ENCODE measurements around the gene SMPD3. TPM values are rescaled to one million over a fixed set of nuclear protein-coding genes. Genes with fewer than 3 reads are reported as not detected.

SMPD3 gene
- total and polyA plus RNA-seq, 2 donors (not counting 3 experiments of a cell fraction or from before 2014, with no cell fraction given), result not detected

DNA sequence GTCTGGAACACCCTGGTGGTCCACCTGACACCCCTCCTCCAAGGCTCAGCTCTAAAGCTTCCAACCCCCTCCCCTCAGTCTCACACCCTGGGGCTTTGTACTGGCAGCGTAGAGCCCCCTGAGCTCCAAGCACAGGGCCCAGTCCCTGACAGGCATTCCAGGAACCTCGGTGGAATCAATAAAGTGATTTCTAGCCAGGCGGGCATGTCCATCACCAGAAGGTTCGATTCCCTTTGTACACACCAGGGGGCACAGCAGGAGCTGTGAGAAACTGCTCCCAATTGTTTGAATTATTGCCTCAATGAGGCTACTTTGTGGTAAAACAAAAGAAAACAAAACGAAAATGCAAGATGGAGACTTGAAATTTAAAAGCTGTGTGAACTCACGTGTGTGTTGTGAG, 51.8 kb downstream of the SMPD3 start:
- Histone ChIP-seq H3K79me2 (ENCODE audit: control insufficient read depth, insufficient read depth, low read length) (no peaks in the 10 kb centered on the region), H3K4me3 (replicated peaks in 1 of 3; ENCODE audit: insufficient read depth in 1 of 3, low read depth in 1 of 3, low read length in 3 of 3) (no peak overlapping the region), H3K4me2 (ENCODE audit: insufficient read depth, low read length) (no peak overlapping the region), H4K20me1 (replicated peaks; ENCODE audit: control insufficient read depth, extremely low read depth, insufficient read depth, low read length) (no peaks in the 10 kb centered on the region), H3K9me3 (replicated peaks; ENCODE audit: control insufficient read depth, insufficient read depth, low read length) (no peaks in the 10 kb centered on the region), H3K4me1 (ENCODE audit: control insufficient read depth, extremely low read depth, insufficient read depth, low read length) (no peaks in the 10 kb centered on the region), H3K36me3 (ENCODE audit: control insufficient read depth in 2 of 2, extremely low read depth in 1 of 2, insufficient read depth in 2 of 2, low read length in 2 of 2) (no peaks in the 10 kb centered on the region), H2AFZ (ENCODE audit: low read depth, low read length) (no peak overlapping the region), H3K27me3 (ENCODE audit: control insufficient read depth in 2 of 2, insufficient read depth in 2 of 2, low read length in 2 of 2) (peaks cover 6 to 8% of the 10 kb centered on the region in 2 experiments), H3K27ac (ENCODE audit: insufficient read depth, low read depth, low read length) (no peak overlapping the region), H3K9me1 (replicated peaks; ENCODE audit: control insufficient read depth, extremely low read depth, insufficient read depth, low read length) (no peaks in the 10 kb centered on the region), H3K9ac (replicated peaks; ENCODE audit: extremely low read depth, insufficient read depth, low read length) (no peak overlapping the region)
- ChIA-PET POLR2A (no interaction called here), CTCF (interaction anchor here (0.6 to 5.1 kb wide), 22 partner anchors 10 to 135 kb away, joined by 3 to 44 read pairs (median 4); no protein-coding TSS in a partner anchor)
- dilution Hi-C loops (cut with MboI; ENCODE audit: extremely low pct_ligation_motif_present, low sequenced_read_pairs) (no loop called here), intact Hi-C loops (cut with micrococcal nuclease) (loop anchor here (1.0 kb wide), 1 partner anchor 114 kb away; no protein-coding TSS in a partner anchor)
- DNase-seq (ENCODE audit: low read depth, low spot score), result peak; percentile 43
- TF ChIP-seq, protein P1, sequence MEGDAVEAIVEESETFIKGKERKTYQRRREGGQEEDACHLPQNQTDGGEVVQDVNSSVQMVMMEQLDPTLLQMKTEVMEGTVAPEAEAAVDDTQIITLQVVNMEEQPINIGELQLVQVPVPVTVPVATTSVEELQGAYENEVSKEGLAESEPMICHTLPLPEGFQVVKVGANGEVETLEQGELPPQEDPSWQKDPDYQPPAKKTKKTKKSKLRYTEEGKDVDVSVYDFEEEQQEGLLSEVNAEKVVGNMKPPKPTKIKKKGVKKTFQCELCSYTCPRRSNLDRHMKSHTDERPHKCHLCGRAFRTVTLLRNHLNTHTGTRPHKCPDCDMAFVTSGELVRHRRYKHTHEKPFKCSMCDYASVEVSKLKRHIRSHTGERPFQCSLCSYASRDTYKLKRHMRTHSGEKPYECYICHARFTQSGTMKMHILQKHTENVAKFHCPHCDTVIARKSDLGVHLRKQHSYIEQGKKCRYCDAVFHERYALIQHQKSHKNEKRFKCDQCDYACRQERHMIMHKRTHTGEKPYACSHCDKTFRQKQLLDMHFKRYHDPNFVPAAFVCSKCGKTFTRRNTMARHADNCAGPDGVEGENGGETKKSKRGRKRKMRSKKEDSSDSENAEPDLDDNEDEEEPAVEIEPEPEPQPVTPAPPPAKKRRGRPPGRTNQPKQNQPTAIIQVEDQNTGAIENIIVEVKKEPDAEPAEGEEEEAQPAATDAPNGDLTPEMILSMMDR (IDR thresholded peaks at IDR 0.05; ENCODE audit: extremely low read depth in 1 of 2, insufficient read depth in 1 of 2, low read depth in 1 of 2, low read length in 2 of 2), result peak; percentile 57 to 70
- TF ChIP-seq POLR2AphosphoS5 (IDR thresholded peaks at IDR 0.05; ENCODE audit: insufficient read depth, low read depth, low read length) (no peak), GATA2 (IDR thresholded peaks at IDR 0.05; ENCODE audit: insufficient read depth, insufficient read length, low read depth, low read length) (no peak)
- TF ChIP-seq, protein P2, sequence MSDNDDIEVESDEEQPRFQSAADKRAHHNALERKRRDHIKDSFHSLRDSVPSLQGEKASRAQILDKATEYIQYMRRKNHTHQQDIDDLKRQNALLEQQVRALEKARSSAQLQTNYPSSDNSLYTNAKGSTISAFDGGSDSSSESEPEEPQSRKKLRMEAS (IDR thresholded peaks at IDR 0.05; ENCODE audit: insufficient read depth, insufficient read length), result no peak
- FAIRE-seq, result peak; percentile 85
- no TSS peak for BruUV-seq (replicated peaks)

DNA sequence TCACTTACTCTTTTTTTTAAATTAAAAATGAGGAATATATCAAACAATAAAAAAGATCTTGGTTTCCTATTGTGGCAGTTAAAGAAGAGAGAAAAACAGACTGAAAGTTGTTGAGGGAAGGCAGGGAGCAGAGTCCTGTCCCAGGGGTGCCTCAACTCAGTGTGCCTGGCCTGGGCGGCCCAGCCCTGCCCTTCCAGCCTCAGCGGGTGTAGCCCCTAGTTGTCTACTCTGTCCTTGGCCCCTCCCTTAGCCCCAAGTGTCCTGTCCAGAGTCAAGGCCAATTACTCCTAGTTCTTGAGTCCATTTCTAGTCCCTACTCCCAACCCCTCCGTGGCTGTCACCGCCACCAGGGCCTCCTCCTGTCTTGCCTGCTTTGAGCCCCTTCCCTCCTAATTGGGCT, 52.5 kb downstream of the SMPD3 start:
- intact Hi-C loops (cut with micrococcal nuclease) (loop anchor here (1.0 kb wide), 1 partner anchor 114 kb away; no protein-coding TSS in a partner anchor), dilution Hi-C loops (cut with MboI; ENCODE audit: extremely low pct_ligation_motif_present, low sequenced_read_pairs) (no loop called here)
- no peak overlapping the region for H3K4me3 ChIP-seq (replicated peaks in 1 of 3; ENCODE audit: insufficient read depth in 1 of 3, low read depth in 1 of 3, low read length in 3 of 3)
- DNase-seq (ENCODE audit: low read depth, low spot score), result no peak
- POLR2A ChIA-PET, result no interaction called here
- H3K79me2 ChIP-seq (ENCODE audit: control insufficient read depth, insufficient read depth, low read length), result no peaks in the 10 kb centered on the region
- H2AFZ ChIP-seq (ENCODE audit: low read depth, low read length), result no peak overlapping the region
- no peak overlapping the region for H3K4me2 ChIP-seq (ENCODE audit: insufficient read depth, low read length)
- no peak overlapping the region for H3K9ac ChIP-seq (replicated peaks; ENCODE audit: extremely low read depth, insufficient read depth, low read length)
- H3K4me1 ChIP-seq (ENCODE audit: control insufficient read depth, extremely low read depth, insufficient read depth, low read length), result no peaks in the 10 kb centered on the region
- no peaks in the 10 kb centered on the region for H4K20me1 ChIP-seq (replicated peaks; ENCODE audit: control insufficient read depth, extremely low read depth, insufficient read depth, low read length)
- H3K36me3 ChIP-seq (ENCODE audit: control insufficient read depth in 2 of 2, extremely low read depth in 1 of 2, insufficient read depth in 2 of 2, low read length in 2 of 2), result no peaks in the 10 kb centered on the region
- no TSS peak for BruUV-seq (replicated peaks)
- no peak for FAIRE-seq
- CTCF ChIA-PET, result interaction anchor here (0.8 to 5.1 kb wide), 10 partner anchors 8 to 134 kb away, joined by 3 to 44 read pairs (median 4); no protein-coding TSS in a partner anchor
- H3K27ac ChIP-seq (ENCODE audit: insufficient read depth, low read depth, low read length), result no peak overlapping the region
- peaks cover 6 to 8% of the 10 kb centered on the region in 2 experiments for H3K27me3 ChIP-seq (ENCODE audit: control insufficient read depth in 2 of 2, insufficient read depth in 2 of 2, low read length in 2 of 2)
- H3K9me1 ChIP-seq (replicated peaks; ENCODE audit: control insufficient read depth, extremely low read depth, insufficient read depth, low read length), result no peaks in the 10 kb centered on the region
- no peak for TF ChIP-seq FOS (IDR thresholded peaks at IDR 0.05; ENCODE audit: borderline replicate concordance, insufficient read depth, low read length)
- TF ChIP-seq JUN (IDR thresholded peaks at IDR 0.05; ENCODE audit: borderline replicate concordance, insufficient read depth, insufficient read length, low read depth), result no peak
- TF ChIP-seq, protein P1 (IDR thresholded peaks at IDR 0.05; ENCODE audit: extremely low read depth in 1 of 2, insufficient read depth in 1 of 2, low read depth in 1 of 2, low read length in 2 of 2), result no peak
- TF ChIP-seq POLR2AphosphoS5 (IDR thresholded peaks at IDR 0.05; ENCODE audit: insufficient read depth, low read depth, low read length), result no peak
- no peak for TF ChIP-seq MYC (IDR thresholded peaks at IDR 0.05; ENCODE audit: low read depth, low read length)
- no peak for TF ChIP-seq EZH2 (IDR thresholded peaks at IDR 0.05; ENCODE audit: borderline replicate concordance, low read depth, low read length, severe bottlenecking)
- TF ChIP-seq POLR2A (IDR thresholded peaks at IDR 0.05; ENCODE audit: low read depth, low read length), result no peak
- no peak for TF ChIP-seq GATA2 (IDR thresholded peaks at IDR 0.05; ENCODE audit: insufficient read depth, insufficient read length, low read depth, low read length)
- TF ChIP-seq, protein P2 (IDR thresholded peaks at IDR 0.05; ENCODE audit: insufficient read depth, insufficient read length), result no peak
- H3K9me3 ChIP-seq (replicated peaks; ENCODE audit: control insufficient read depth, insufficient read depth, low read length), result no peaks in the 10 kb centered on the region

All from endothelial cell of umbilical vein (primary cell).